Cardiac muscle cell (in vitro differentiated cells and primary cell): ENCODE results near the gene SELE. TPM values are rescaled to one million over a fixed set of nuclear protein-coding genes. Genes with fewer than 3 reads are reported as not detected.

Experiments used
- DNase-seq, 2 donors: peaks; one replicate each; pipeline versions ENCODE4 v3.0.0 to v3.0.0-alpha.2; 2010 to 2017; ENCODE audit warnings: low read depth in 1 of 2, low spot score in 1 of 2
- H3K27ac ChIP-seq: fragments of 200-600 bp; sonication (generic); 2 replicates; pipeline ENCODE4 v1.5.1; 2016
- H3K27me3 ChIP-seq: fragments of 200-600 bp; sonication (generic); 2 replicates; pipeline ENCODE4 v1.6.0; 2016; ENCODE audit warnings: control low read depth
- H3K36me3 ChIP-seq: fragments of 200-600 bp; sonication (generic); 2 replicates; pipeline ENCODE4 v1.5.1; 2016; ENCODE audit warnings: control low read depth
- H3K4me1 ChIP-seq: fragments of 200-600 bp; sonication (generic); 2 replicates; pipeline ENCODE4 v1.8.1; 2017; ENCODE audit warnings: low read depth, mild to moderate bottlenecking, mixed run types
- H3K4me3 ChIP-seq: fragments of 200-600 bp; sonication (generic); 2 replicates; pipeline ENCODE4 v1.5.1; 2016; ENCODE audit warnings: mild to moderate bottlenecking
- H3K9me3 ChIP-seq: fragments of 200-600 bp; sonication (generic); 2 replicates; pipeline ENCODE4 v1.5.1; 2017; ENCODE audit warnings: low read depth, mild to moderate bottlenecking, control low read depth
- polyA plus RNA-seq: library from polyadenylated mRNA; unstranded; fragments of >200 nt; fragmentation: Nextera tagmentation; extraction: Ambion mirVana; gene quantifications from 2 replicates; pipeline ENCODE4 v1.2.1, GENCODE V29; 2016
- total RNA-seq: library from RNA; depleted of rRNA; stranded (reverse); fragments of >200 nt; gene quantifications from 2 replicates; pipeline ENCODE4 v1.2.3, GENCODE V29; 2016
- TF ChIP-seq, protein P1 (sequence below): IDR thresholded peaks from 2 replicates; pipeline ENCODE4 v1.5.1; 2012; ENCODE audit warnings: low read depth, mild to moderate bottlenecking, low read length

SELE gene
- total and polyA plus RNA-seq, 2 experiments from 2014 or later: not detected

GRCh38 chr1:169753549-169753948 is 19.7 kb upstream of the SELE start:
- Histone ChIP-seq H3K9me3 (no peaks in the 10 kb centered on the region), H3K27ac (no peak overlapping the region), H3K4me3 (no peak overlapping the region), H3K27me3 (no peaks in the 10 kb centered on the region), H3K4me1 (no peaks in the 10 kb centered on the region), H3K36me3 (no peaks in the 10 kb centered on the region)
- no peak for DNase-seq
- TF ChIP-seq, protein P1, sequence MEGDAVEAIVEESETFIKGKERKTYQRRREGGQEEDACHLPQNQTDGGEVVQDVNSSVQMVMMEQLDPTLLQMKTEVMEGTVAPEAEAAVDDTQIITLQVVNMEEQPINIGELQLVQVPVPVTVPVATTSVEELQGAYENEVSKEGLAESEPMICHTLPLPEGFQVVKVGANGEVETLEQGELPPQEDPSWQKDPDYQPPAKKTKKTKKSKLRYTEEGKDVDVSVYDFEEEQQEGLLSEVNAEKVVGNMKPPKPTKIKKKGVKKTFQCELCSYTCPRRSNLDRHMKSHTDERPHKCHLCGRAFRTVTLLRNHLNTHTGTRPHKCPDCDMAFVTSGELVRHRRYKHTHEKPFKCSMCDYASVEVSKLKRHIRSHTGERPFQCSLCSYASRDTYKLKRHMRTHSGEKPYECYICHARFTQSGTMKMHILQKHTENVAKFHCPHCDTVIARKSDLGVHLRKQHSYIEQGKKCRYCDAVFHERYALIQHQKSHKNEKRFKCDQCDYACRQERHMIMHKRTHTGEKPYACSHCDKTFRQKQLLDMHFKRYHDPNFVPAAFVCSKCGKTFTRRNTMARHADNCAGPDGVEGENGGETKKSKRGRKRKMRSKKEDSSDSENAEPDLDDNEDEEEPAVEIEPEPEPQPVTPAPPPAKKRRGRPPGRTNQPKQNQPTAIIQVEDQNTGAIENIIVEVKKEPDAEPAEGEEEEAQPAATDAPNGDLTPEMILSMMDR: no peak

GRCh38 chr1:169750041-169750440 is 16.2 kb upstream of the SELE start:
- Histone ChIP-seq H3K4me1 (no peaks in the 10 kb centered on the region), H3K27me3 (no peaks in the 10 kb centered on the region), H3K27ac (no peak overlapping the region), H3K36me3 (no peaks in the 10 kb centered on the region), H3K9me3 (no peaks in the 10 kb centered on the region), H3K4me3 (no peak overlapping the region)
- no peak for DNase-seq
- TF ChIP-seq, protein P1: no peak

DNA sequence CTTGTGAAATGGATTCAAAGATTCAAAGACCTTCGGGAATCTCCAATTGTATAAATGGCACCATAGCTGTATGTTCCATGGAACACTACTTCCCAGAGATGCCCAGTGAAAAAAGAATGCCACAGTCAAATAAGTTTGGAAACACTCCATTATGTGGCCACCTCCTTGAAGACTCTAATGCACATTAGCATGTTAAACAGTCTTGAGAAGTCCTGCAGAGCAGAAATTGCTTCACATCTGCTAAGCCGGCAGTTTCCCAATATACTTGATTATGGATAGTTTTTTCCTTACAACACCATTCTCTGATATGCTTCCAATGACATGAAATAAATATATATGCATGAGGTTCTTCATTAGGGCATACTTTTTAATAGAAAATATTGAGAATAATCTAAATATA is 12.7 kb upstream of the SELE start:
- Histone ChIP-seq H3K27me3 (no peaks in the 10 kb centered on the region), H3K4me3 (no peak overlapping the region), H3K36me3 (no peaks in the 10 kb centered on the region), H3K4me1 (no peaks in the 10 kb centered on the region), H3K27ac (no peak overlapping the region), H3K9me3 (no peaks in the 10 kb centered on the region)
- DNase-seq: no peak
- TF ChIP-seq, protein P1: no peak

DNA sequence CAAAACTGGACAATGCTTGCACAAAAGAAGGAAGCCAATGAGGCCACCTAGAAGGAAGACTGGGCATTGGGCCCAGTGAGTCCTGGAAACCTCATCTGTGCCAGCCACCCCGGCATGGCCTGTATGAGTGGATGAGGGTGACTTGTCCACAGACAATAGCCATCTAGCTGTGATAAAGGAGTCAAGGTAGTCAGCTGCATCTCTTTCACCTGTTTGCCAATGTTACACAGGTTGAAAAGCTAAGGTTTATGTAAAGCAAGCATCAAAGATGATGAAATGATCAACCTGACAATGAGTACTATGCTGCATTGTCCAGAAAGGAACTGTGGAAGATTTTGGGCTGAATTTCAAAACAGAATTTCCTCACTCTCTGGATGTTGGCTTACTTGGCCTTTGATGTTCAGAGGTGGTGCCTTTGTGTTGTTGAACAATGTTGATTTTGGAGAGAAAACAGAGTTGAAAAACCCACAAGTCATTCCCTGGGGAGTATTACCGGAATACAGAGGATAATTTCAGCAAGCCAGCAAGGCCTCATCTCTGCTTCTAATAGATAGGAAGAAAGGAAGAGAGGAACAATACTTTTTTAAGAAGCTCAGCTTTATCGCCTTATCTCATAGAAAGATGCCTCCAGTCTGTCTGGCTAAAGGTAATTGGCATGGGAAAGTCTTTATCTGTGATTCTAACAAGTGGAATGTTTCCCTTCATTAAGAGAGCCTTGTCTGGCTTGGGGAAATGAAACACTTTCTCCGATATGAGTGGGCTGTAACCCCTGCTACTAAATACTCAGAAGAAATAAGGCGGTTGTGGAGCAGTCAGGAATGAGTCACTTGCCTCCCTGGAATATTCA is 11.4 kb upstream of the SELE start:
- TF ChIP-seq, protein P1: no peak
- no peaks in the 10 kb centered on the region for H3K9me3 ChIP-seq
- peak in 1 of 2 donors; percentile 87 for DNase-seq
- no peaks in the 10 kb centered on the region for H3K36me3 ChIP-seq
- H3K4me3 ChIP-seq: no peak overlapping the region
- H3K27me3 ChIP-seq: no peaks in the 10 kb centered on the region
- no peaks in the 10 kb centered on the region for H3K4me1 ChIP-seq
- no peak overlapping the region for H3K27ac ChIP-seq

DNA sequence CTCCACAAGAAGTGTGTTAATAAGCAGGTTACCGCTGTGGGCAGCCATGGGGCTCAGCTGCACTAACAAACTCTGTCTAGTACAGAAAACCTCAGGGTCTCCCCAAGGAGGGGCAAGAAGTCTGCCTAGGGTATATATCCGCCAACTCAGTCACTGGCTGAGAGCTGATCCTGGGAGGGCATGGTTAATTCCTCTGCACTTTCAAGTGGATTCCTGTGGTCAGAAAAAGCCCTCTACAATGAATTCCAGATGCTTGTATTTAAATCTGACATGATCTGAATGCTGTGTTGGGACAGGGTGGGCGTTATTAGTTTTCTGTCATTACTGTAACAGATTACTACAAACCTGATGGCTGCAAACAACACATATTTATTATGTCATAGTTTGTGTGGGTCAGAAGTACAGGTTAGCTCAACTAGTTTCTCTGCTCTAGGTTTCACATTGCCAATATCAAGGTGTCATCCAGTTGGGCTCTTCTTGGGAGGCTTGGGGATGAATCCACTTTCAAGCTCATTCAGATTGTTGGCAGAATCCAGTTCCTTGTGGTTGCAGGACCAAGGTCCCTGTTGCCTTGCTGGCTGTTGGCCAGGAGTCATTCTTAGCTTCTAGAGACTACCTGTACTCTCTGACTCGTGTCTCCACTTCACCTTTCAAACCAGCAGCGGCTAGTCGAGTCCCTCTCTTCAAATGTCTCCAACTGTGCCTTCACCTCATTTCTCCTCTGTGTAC is 8.0 kb upstream of the SELE start:
- peak in 1 of 2 donors; percentile 71 for DNase-seq
- Histone ChIP-seq H3K36me3 (no peaks in the 10 kb centered on the region), H3K27ac (no peak overlapping the region), H3K9me3 (no peaks in the 10 kb centered on the region), H3K4me3 (no peak overlapping the region), H3K27me3 (no peaks in the 10 kb centered on the region), H3K4me1 (no peaks in the 10 kb centered on the region)
- TF ChIP-seq, protein P1: no peak
